COLO668 (cell line): ENCODE measurements around the gene NKX2-1.
"Not testable (repeated sequence)": the region's sequence is repeated elsewhere in the genome, so short reads cannot be mapped to it uniquely, and the experiment has no call there.

Experiments used
- DNase-seq: peaks from one replicate; lab custom pipeline; 2025; ENCODE audit not compliant: unreplicated experiment; lab: John Stamatoyannopoulos, UW

Gene NKX2-1

GRCh38 chr14:36519431-36520321 lies at the start of gene NKX2-1:
Gene NKX2-1 (minus strand): TSS chr14:36520232. CDS start chr14:36520129, 103 bp downstream.
- DNase-seq = peak; percentile 91

GRCh38 chr14:36556811-36557433 lies 36.9 kb upstream of the NKX2-1 start:
- DNase-seq = peak; percentile 43

- no peak for DNase-seq
Observed at GRCh38 chr14:36555998-36556743, 36.1 kb upstream of the NKX2-1 start.

- DNase-seq = peak; percentile 27
Observed at GRCh38 chr14:36553656-36554260, 33.7 kb upstream of the NKX2-1 start.

GRCh38 chr14:36550899-36551298 lies 30.9 kb upstream of the NKX2-1 start:
- DNase-seq = no peak

GRCh38 chr14:36544280-36544679 lies 24.2 kb upstream of the NKX2-1 start:
- DNase-seq = not testable (repeated sequence)

- no peak for DNase-seq
Observed at GRCh38 chr14:36538051-36538450, 18.0 kb upstream of the NKX2-1 start.

- no peak for DNase-seq
Observed at GRCh38 chr14:36529062-36529461, 9.0 kb upstream of the NKX2-1 start.

GRCh38 chr14:36525746-36526099 lies 5.7 kb upstream of the NKX2-1 start:
- DNase-seq = no peak

- DNase-seq = peak; percentile 93
Observed at GRCh38 chr14:36524874-36525745, 5.1 kb upstream of the NKX2-1 start.

GRCh38 chr14:36524220-36524837 lies 4.3 kb upstream of the NKX2-1 start:
- DNase-seq = no peak

- DNase-seq = no peak
Observed at GRCh38 chr14:36522972-36523715, 3.1 kb upstream of the NKX2-1 start.

GRCh38 chr14:36522347-36522971 lies 2.4 kb upstream of the NKX2-1 start:
- no peak for DNase-seq

GRCh38 chr14:36521598-36522345 lies 1.7 kb upstream of the NKX2-1 start:
- no peak for DNase-seq

GRCh38 chr14:36520601-36521525 lies 831 bp upstream of the NKX2-1 start:
- DNase-seq = peak; percentile 95

GRCh38 chr14:36518586-36519430 lies 1.2 kb downstream of the NKX2-1 start:
- peak; percentile 85 for DNase-seq
